ENCODE measurements around the gene COL9A3. TPM values are rescaled to one million over a fixed set of nuclear protein-coding genes. Genes with fewer than 3 reads are reported as not detected.
A peak's percentile ranks its signal among the peaks of the same experiment; 100 is the strongest.

Gene COL9A3
- total RNA-seq, 4 donors from 2014 or later = 2.2 to 2.3 TPM; not detected in 2

DNA sequence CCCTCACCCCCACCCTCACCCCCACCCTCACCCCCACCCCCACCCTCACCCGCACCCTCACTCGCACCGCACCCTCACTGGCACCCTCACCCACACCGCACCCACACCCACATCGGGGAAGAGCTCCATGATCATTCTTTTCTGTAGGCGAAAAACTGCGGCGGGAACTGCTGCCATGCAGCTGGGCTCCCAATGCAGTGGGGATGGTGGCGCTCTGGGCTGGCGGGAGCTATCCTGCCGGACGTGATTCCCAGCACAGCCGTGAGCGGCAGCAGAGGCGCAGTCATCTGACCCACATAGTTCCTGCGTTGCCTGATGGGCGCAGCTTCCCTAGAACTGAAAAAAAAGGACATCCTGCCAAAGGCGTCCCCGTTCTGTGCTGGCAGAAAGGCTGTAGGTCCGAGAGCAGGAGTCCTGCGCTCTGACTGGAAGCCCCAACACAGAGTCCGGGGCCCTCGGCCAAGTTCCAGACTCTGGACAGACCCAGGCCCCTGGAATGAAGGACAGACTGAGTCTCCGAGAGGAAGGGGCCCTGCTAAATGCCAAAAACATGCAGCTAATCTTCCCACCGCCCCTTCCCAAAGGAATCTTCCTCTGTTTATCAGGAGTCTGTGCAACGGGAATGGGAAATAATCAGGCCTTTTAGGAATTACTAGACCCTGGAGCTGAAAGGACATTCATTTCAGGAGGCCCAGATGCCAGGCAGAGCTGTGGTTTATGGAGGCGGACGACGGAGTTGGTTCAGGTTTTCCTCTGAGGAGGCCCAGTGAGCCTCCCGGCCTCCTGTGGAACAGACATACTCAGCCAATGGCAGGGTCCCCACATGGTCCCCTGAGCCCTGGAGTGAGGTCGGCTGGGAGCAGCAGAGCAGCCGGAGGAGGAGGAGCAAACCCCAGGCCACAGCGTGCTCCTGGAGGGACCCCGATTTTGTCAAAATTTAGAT is 58.8 kb downstream of the COL9A3 start:
- H3K9me3 ChIP-seq = no peaks in the 10 kb centered on the region
- no peaks in the 10 kb centered on the region for H3K27me3 ChIP-seq
- H3K4me1 ChIP-seq = peaks cover 10 to 37% (median 25%) of the 10 kb centered on the region in 3 donors
- TF ChIP-seq, protein P1, sequence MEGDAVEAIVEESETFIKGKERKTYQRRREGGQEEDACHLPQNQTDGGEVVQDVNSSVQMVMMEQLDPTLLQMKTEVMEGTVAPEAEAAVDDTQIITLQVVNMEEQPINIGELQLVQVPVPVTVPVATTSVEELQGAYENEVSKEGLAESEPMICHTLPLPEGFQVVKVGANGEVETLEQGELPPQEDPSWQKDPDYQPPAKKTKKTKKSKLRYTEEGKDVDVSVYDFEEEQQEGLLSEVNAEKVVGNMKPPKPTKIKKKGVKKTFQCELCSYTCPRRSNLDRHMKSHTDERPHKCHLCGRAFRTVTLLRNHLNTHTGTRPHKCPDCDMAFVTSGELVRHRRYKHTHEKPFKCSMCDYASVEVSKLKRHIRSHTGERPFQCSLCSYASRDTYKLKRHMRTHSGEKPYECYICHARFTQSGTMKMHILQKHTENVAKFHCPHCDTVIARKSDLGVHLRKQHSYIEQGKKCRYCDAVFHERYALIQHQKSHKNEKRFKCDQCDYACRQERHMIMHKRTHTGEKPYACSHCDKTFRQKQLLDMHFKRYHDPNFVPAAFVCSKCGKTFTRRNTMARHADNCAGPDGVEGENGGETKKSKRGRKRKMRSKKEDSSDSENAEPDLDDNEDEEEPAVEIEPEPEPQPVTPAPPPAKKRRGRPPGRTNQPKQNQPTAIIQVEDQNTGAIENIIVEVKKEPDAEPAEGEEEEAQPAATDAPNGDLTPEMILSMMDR (IDR thresholded peaks at IDR 0.05) = peak in 4 of 6 experiments; percentile 33 to 42 (median 40)
- TF ChIP-seq POLR2A (IDR thresholded peaks at IDR 0.05) = no peak
- H3K27ac ChIP-seq = peak overlapping the region; percentile 39 to 80 (median 74)
- intact Hi-C loops (cut with DNase I) = loop anchor here (10.0 kb wide), 1 partner anchor 139 kb away; no protein-coding TSS in a partner anchor
- peaks cover 0 to 24% (median 1%) of the 10 kb centered on the region in 3 donors for H3K36me3 ChIP-seq
- 10 to 51% methylated on average over 4 to 14 of the region's 34 CpGs for WGBS, 2 donors
- DNase-seq = no peak
- H3K4me3 ChIP-seq = peak overlapping the region in 1 of 4 donors; percentile 44

DNA sequence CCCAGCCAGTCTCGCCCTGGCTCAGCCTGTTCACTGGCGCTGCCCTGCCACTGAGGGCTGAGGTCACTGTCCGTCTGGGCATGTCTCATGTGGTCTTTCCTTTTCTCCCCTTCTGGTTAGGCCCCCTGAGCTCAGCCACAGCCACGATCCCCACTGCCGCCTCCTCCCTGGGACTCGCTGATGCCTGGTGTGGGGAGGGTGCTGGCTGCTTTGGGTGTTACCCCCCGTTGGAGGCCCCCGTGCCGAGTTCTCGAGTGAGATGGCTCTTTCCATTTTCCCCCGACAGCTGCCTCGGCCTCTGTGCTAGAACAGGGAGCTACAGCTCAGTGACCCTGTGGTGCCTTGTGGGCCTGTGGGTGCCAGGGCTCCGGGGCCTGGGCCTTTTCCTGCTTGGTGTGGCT is 59.7 kb downstream of the COL9A3 start:
- Histone ChIP-seq H3K36me3 (peaks cover 0 to 32% (median 9%) of the 10 kb centered on the region in 3 donors), H3K4me3 (no peak overlapping the region), H3K27me3 (no peaks in the 10 kb centered on the region), H3K9me3 (no peaks in the 10 kb centered on the region), H3K27ac (peak overlapping the region; percentile 39 to 80 (median 74)), H3K4me1 (peaks cover 10 to 37% (median 25%) of the 10 kb centered on the region in 3 donors)
- TF ChIP-seq POLR2A (IDR thresholded peaks at IDR 0.05) = no peak
- TF ChIP-seq, protein P1 (IDR thresholded peaks at IDR 0.05) = no peak
- DNase-seq = no peak
- 40 to 55% methylated on average over 4 of the region's 13 CpGs for WGBS, 2 donors
- intact Hi-C loops (cut with DNase I) = loop anchor here (10.0 kb wide), 1 partner anchor 138 kb away; no protein-coding TSS in a partner anchor

DNA sequence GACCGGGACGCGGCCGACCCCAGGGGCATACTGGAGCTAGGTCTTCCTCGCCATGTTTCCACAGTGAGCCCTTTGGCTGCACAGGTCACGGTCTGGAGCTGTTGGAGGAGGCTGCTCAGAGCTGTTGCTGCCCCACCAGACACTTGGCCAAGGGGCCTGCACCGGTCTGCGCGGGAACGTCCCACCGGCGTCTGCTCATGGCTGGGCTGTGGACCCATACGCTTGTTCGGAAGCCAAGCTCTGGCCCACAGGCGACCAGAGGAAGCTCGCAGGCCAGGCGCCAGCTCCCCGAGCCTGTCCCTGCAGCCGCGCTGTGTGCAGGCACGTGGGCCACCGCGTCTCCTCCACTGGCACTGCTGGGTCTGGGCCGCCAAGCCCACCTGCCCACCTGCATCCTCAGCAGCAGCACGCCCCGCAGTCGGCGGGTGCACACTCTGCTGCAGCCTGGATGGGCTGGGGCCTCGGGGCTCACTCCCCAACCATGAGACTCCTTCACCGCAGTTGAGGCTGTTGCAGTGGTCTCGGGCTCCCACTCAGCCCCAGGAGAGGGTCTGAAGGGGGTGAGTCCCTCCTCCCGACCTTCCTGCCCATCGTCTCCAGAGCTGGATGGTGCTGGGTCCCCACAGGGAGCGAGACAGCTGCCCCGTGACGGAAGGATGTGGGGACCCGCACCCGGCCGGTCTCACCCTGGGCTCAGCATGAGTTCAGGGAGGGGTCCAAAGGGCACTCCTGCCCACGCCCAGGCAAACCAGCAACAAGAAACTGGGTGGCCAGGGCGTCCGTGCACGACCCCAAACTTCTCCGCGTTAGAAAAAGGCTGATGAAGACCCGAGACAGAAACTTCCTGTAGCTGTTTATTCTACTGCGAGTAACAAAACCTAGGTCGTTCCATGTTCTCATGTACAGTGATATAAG is 60.3 kb downstream of the COL9A3 start:
- peaks cover 10 to 37% (median 25%) of the 10 kb centered on the region in 3 donors for H3K4me1 ChIP-seq
- intact Hi-C loops (cut with DNase I) = loop anchor here (10.0 kb wide), 1 partner anchor 138 kb away; no protein-coding TSS in a partner anchor
- H3K27me3 ChIP-seq = no peaks in the 10 kb centered on the region
- H3K4me3 ChIP-seq = peak overlapping the region in 1 of 4 donors; percentile 10
- no peak for DNase-seq
- H3K27ac ChIP-seq = peak overlapping the region; percentile 39 to 80 (median 74)
- H3K9me3 ChIP-seq = no peaks in the 10 kb centered on the region
- H3K36me3 ChIP-seq = peaks cover 0 to 39% (median 14%) of the 10 kb centered on the region in 3 donors
- 60 to 63% methylated on average over 9 to 12 of the region's 48 CpGs for WGBS, 2 donors
- TF ChIP-seq, protein P1 (IDR thresholded peaks at IDR 0.05) = no peak
- no peak for TF ChIP-seq POLR2A (IDR thresholded peaks at IDR 0.05)

DNA sequence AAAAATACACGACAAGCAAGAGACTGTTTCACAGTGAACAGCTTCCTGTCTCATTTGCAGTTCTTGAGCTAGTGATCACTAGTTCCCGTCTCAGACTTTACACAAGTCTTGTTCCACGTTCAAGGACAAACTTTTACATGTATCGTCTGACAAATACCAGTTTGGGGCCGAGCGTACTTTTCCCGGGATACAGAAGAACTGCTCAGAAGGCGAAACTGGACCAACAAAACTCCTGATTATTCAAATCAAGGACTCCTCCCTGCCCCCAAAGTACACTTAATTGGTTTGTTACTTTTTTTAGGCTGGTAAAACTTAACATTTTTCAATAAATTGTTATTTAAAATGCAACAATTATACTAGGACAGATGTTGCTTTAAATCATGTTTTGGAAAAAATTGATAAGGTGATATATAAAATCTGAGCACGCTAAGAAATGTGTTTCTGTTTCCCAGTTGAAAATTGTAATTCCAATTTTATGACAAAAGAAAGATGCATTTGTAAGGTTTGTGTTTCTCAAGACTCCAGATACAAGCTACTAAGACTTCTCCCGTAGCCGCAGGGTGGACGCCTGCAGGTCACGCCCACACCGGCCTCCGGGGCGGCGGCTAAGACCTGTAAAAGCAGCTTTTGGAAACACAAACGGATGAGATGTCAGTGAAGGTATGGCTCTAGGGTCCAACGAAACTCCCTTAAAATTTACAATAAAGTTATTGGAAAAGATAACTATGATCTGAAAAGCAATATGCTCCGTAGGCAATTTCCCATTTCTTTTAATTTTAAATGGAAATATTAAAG is 61.6 kb downstream of the COL9A3 start:
- Histone ChIP-seq H3K27ac (no peak overlapping the region), H3K36me3 (peaks cover 0 to 44% (median 14%) of the 10 kb centered on the region in 3 donors), H3K9me3 (no peaks in the 10 kb centered on the region), H3K4me1 (peaks cover 10 to 37% (median 25%) of the 10 kb centered on the region in 3 donors), H3K4me3 (no peak overlapping the region), H3K27me3 (no peaks in the 10 kb centered on the region)
- TF ChIP-seq, protein P1 (IDR thresholded peaks at IDR 0.05) = no peak
- TF ChIP-seq POLR2A (IDR thresholded peaks at IDR 0.05) = no peak
- WGBS, 2 donors = 81 to 82% methylated on average over 20 of the region's 20 CpGs
- intact Hi-C loops (cut with DNase I) = loop anchor here (10.0 kb wide), 1 partner anchor 136 kb away; no protein-coding TSS in a partner anchor
- DNase-seq = no peak
